Adrenal gland (tissue), 12 donors: ENCODE results near the gene RPS6KB1. TPM values are rescaled to one million over a fixed set of nuclear protein-coding genes. Genes with fewer than 3 reads are reported as not detected.
A peak's percentile ranks its signal among the peaks of the same experiment; 100 is the strongest.
"Not testable (repeated sequence)": the region's sequence is repeated elsewhere in the genome, so short reads cannot be mapped to it uniquely, and the experiment has no call there.

ENCODE experiments used
- DNase-seq, 7 donors: peaks; one replicate each; pipeline ENCODE4 v3.0.0-alpha.2; 2019 to 2020
- H3K27ac ChIP-seq, 5 donors: fragments of 200-600 bp; sonication (generic) in 4 of 5; 1 replicate in 3 of 5; 2 replicates in 2 of 5; pipeline versions ENCODE4 v1.5.1 to v1.8.0; 2016 to 2020; ENCODE audit warnings: mild to moderate bottlenecking in 1 of 5
- H3K27me3 ChIP-seq: fragments of 200-600 bp; 2 replicates; pipeline ENCODE4 v1.8.0; 2021
- H3K36me3 ChIP-seq, 2 donors: fragments of 200-600 bp; replicated peaks in 1 of 2; 1 replicate in 1 of 2; 2 replicates in 1 of 2; pipeline versions ENCODE4 v1.5.1 to v1.8.0; 2018 to 2022
- H3K4me1 ChIP-seq, 2 donors: fragments of 200-600 bp; replicated peaks in 1 of 2; 1 replicate in 1 of 2; 2 replicates in 1 of 2; pipeline versions ENCODE4 v1.5.1 to v1.8.0; 2018 to 2021
- H3K4me3 ChIP-seq, 4 donors: fragments of 200-600 bp; sonication (generic) in 3 of 4; one replicate each; pipeline ENCODE4 v1.5.1; 2016 to 2018
- H3K9me3 ChIP-seq, 3 donors: fragments of 200-600 bp; sonication (generic) in 1 of 3; replicated peaks in 1 of 3; 1 replicate in 2 of 3; 2 replicates in 1 of 3; pipeline versions ENCODE4 v1.5.1 to v1.8.0; 2016 to 2021
- CTCF ChIP-seq, 6 experiments: fragments of 450-650 bp in 4 of 6; fragments of 200-600 bp in 2 of 6; sonication (generic) in 1 of 6; IDR thresholded peaks; 1 replicate in 5 of 6; 2 replicates in 1 of 6; pipeline versions ENCODE4 v1.5.1 to v1.8.0; 2016 to 2021; ENCODE audit warnings: antibody characterized with exemption in 6 of 6, mild to moderate bottlenecking in 2 of 6, moderate library complexity in 1 of 6
- POLR2A ChIP-seq, 2 donors: fragments of 450-650 bp; IDR thresholded peaks; one replicate each; pipeline ENCODE4 v1.6.1; 2017; ENCODE audit warnings: antibody characterized with exemption in 2 of 2, mild to moderate bottlenecking in 2 of 2, moderate library complexity in 1 of 2
- WGBS, 4 donors: extraction: QIAGEN DNeasy Blood & Tissue Kit in 2 of 4; methylation state at CpG; one replicate each; pipeline versions ENCODE4 v1.1.5 to v1.1.7; 2013 to 2017; 5-methylcytosine and 5-hydroxymethylcytosine counted together
- intact Hi-C, 2 donors: fragments of 100-400 bp; cut with DNase I; formaldehyde crosslinking; loops; one replicate each; pipeline versions ENCODE4 v1.14.1 to v1.15.0; 2022 to 2023
- polyA plus RNA-seq, 3 donors: library from polyadenylated mRNA; stranded (reverse); fragments of 200-250 nt in 2 of 3; fragments of 350-450 nt in 1 of 3; fragmentation: Illumina TruSeq in 1 of 3; extraction: RNeasy Lipid Tissue Mini Kit (QIAGEN cat#74804) in 1 of 3; gene quantifications; one replicate each; pipeline ENCODE4 v1.2.3, GENCODE V29; 2013 to 2014
- total RNA-seq, 9 donors: library from RNA; depleted of rRNA in 4 of 9; stranded (reverse); fragments of >200 nt in 4 of 9; fragments of 120-200 nt in 1 of 9; fragmentation: NEBNext Ultra II Directional in 1 of 9; extraction: Animal tissue kit (Norgen Biotek cat#: 25700) in 1 of 9; gene quantifications; one replicate each; pipeline versions ENCODE4 v1.1.0 to v1.2.4, GENCODE V29; 2013 to 2023
- donor health status: healthy with polysubstance abuse.
- donor health status: Bipolar disorder and iron deficiency.
- donor health status: DM: yes; HTN: yes; CAD: no.
- donor health status: DM: no; HTN: no; CAD: no.
- donor health status: DM: no; HTN: no; CAD: no.
- donor health status: DM: yes; HTN: yes; CAD: no.

Gene RPS6KB1
- total and polyA plus RNA-seq, 12 donors: 13.2 to 49.0 (median 37.0) TPM

- Histone ChIP-seq H3K27ac (no peak overlapping the region), H3K9me3 (no peaks in the 10 kb centered on the region), H3K4me3 (no peak overlapping the region), H3K36me3 (peaks cover 0 to 34% of the 10 kb centered on the region in 2 donors), H3K27me3 (no peaks in the 10 kb centered on the region), H3K4me1 (no peaks in the 10 kb centered on the region)
- intact Hi-C loops: no loop called here
- TF ChIP-seq POLR2A (IDR thresholded peaks at IDR 0.05): no peak
- no peak for TF ChIP-seq CTCF (IDR thresholded peaks at IDR 0.05)
- 88 to 91% (median 90%) methylated on average over 3 of the region's 3 CpGs for WGBS, 4 donors
- DNase-seq: no peak
These were observed 61.9 kb downstream of the RPS6KB1 start for GRCh38 chr17:59954856-59955255.

GRCh38 chr17:59959574-59959973 lies 66.7 kb downstream of the RPS6KB1 start:
- H3K9me3 ChIP-seq, H3K27ac ChIP-seq, H3K4me3 ChIP-seq, intact Hi-C loops, H3K36me3 ChIP-seq, DNase-seq, H3K27me3 ChIP-seq: not testable (repeated sequence)
- peaks cover 4 to 19% of the 10 kb centered on the region in 2 donors for H3K4me1 ChIP-seq
- 96 to 98% (median 97%) methylated on average over 8 of the region's 8 CpGs for WGBS, 4 donors

GRCh38 chr17:59962739-59963318 lies 69.9 kb downstream of the RPS6KB1 start:
- no peaks in the 10 kb centered on the region for H3K36me3 ChIP-seq
- intact Hi-C loops: no loop called here
- H3K27me3 ChIP-seq: no peaks in the 10 kb centered on the region
- WGBS, 4 donors: 84% methylated on average over 6 of the region's 6 CpGs
- no peak overlapping the region for H3K4me3 ChIP-seq
- H3K9me3 ChIP-seq: no peaks in the 10 kb centered on the region
- no peak for DNase-seq
- H3K4me1 ChIP-seq: peaks cover 11 to 25% of the 10 kb centered on the region in 2 donors
- TF ChIP-seq CTCF (IDR thresholded peaks at IDR 0.05): no peak
- no peak for TF ChIP-seq POLR2A (IDR thresholded peaks at IDR 0.05)
- H3K27ac ChIP-seq: no peak overlapping the region

- peak overlapping the region; percentile 28 to 76 (median 44) for H3K4me3 ChIP-seq
- H3K27ac ChIP-seq: peak overlapping the region; percentile 79 to 96 (median 93)
- intact Hi-C loops: no loop called here
- 2 to 3% (median 3%) methylated on average over 20 to 21 of the region's 21 CpGs for WGBS, 4 donors
- peak; percentile 50 to 81 (median 68) for DNase-seq
- no peaks in the 10 kb centered on the region for H3K27me3 ChIP-seq
- no peaks in the 10 kb centered on the region for H3K36me3 ChIP-seq
- H3K4me1 ChIP-seq: peaks cover 11 to 25% of the 10 kb centered on the region in 2 donors
- TF ChIP-seq POLR2A (IDR thresholded peaks at IDR 0.05) (peak in 1 of 2 donors; percentile 66), CTCF (IDR thresholded peaks at IDR 0.05) (no peak)
- H3K9me3 ChIP-seq: no peaks in the 10 kb centered on the region
These were observed 71.0 kb downstream of the RPS6KB1 start for GRCh38 chr17:59963738-59964481.
